ENCODE results near the gene SIGLEC7. TPM values are rescaled to one million over a fixed set of nuclear protein-coding genes. Genes with fewer than 3 reads are reported as not detected.

Gene SIGLEC7
- total RNA-seq, 2 donors from 2014 or later = not detected

DNA sequence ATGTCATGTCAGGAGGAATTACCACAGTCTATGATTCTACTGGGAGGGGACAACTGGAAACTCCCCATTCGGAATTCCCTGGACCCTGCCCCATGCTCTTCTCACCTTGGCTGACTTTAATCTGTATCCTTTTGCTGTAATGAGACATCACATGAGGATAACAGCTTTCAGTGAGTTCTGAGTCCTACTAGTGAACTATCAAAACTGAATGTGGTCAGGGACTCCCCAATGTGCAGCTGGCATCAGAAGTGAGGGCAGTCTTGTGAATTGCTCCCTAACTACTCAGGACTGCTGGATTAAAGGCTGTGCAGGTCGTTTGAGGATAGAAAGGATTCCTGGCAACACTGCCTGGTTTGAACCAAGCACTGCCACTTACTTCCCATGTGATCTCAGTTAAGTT, 15.2 kb downstream of the SIGLEC7 start:
- Histone ChIP-seq H3K4me3 (no peak overlapping the region), H3K27me3 (peaks cover 0 to 6% of the 10 kb centered on the region in 2 donors), H3K9me3 (no peaks in the 10 kb centered on the region), H3K36me3 (replicated peaks in 1 of 2; ENCODE audit: insufficient read depth in 1 of 2, low read depth in 2 of 2) (no peaks in the 10 kb centered on the region), H3K4me1 (no peaks in the 10 kb centered on the region), H3K27ac (no peak overlapping the region)
- intact Hi-C loops (cut with DNase I) = no loop called here
- no peak for TF ChIP-seq CTCF (IDR thresholded peaks at IDR 0.05)
- no peak for TF ChIP-seq POLR2A (IDR thresholded peaks at IDR 0.05)
- WGBS, 2 donors = 13 to 24% methylated on average over 2 of the region's 2 CpGs
- DNase-seq (no peak), ATAC-seq (no peak)

GRCh38 chr19:51158474-51159129, 16.5 kb downstream of the SIGLEC7 start:
- H3K27me3 ChIP-seq = peaks cover 0 to 6% of the 10 kb centered on the region in 2 donors
- intact Hi-C loops (cut with DNase I) = no loop called here
- H3K4me3 ChIP-seq = no peak overlapping the region
- TF ChIP-seq CTCF (IDR thresholded peaks at IDR 0.05) (peak; percentile 24 to 61 (median 43)), POLR2A (IDR thresholded peaks at IDR 0.05) (no peak)
- ATAC-seq (no peak), DNase-seq (peak; percentile 34 to 64 (median 54))
- WGBS, 2 donors = 25 to 39% methylated on average over 7 of the region's 7 CpGs
- peaks cover 5% of the 10 kb centered on the region for H3K4me1 ChIP-seq
- H3K36me3 ChIP-seq (replicated peaks in 1 of 2; ENCODE audit: insufficient read depth in 1 of 2, low read depth in 2 of 2) = no peaks in the 10 kb centered on the region
- no peaks in the 10 kb centered on the region for H3K9me3 ChIP-seq
- H3K27ac ChIP-seq = no peak overlapping the region

DNA sequence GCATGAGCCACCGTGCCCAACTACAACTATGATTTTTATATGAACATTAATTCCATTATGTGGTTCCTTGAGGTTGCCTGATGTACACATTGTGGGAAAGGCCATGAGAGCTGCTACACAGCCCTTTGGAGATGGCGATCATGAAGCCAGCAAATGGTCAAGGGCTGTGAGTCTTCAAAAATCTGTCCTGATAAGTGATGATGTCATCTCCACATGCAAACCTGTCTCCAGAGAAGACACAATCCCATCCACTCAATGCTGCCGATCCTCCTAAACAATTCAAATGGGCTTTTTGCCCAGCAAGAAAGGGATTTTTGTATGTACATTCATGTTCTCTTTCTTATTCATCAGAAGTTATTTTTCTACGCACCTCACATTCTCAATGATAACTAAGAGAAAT, 17.6 kb downstream of the SIGLEC7 start:
- ATAC-seq (no peak), DNase-seq (no peak)
- H3K27me3 ChIP-seq = peaks cover 0 to 6% of the 10 kb centered on the region in 2 donors
- H3K4me3 ChIP-seq = no peak overlapping the region
- no peak overlapping the region for H3K27ac ChIP-seq
- WGBS, 2 donors = 69 to 80% methylated on average over 4 of the region's 4 CpGs
- no peaks in the 10 kb centered on the region for H3K9me3 ChIP-seq
- peaks cover 5% of the 10 kb centered on the region for H3K4me1 ChIP-seq
- TF ChIP-seq POLR2A (IDR thresholded peaks at IDR 0.05) = no peak
- no peak for TF ChIP-seq CTCF (IDR thresholded peaks at IDR 0.05)
- intact Hi-C loops (cut with DNase I) = no loop called here
- no peaks in the 10 kb centered on the region for H3K36me3 ChIP-seq (replicated peaks in 1 of 2; ENCODE audit: insufficient read depth in 1 of 2, low read depth in 2 of 2)

- H3K27me3 ChIP-seq = peaks cover 0 to 6% of the 10 kb centered on the region in 2 donors
- no peaks in the 10 kb centered on the region for H3K36me3 ChIP-seq (replicated peaks in 1 of 2; ENCODE audit: insufficient read depth in 1 of 2, low read depth in 2 of 2)
- no peak for ATAC-seq
- H3K9me3 ChIP-seq = no peaks in the 10 kb centered on the region
- DNase-seq = no peak
- no peak overlapping the region for H3K27ac ChIP-seq
- intact Hi-C loops (cut with DNase I) = no loop called here
- H3K4me1 ChIP-seq = peaks cover 5% of the 10 kb centered on the region
- no peak overlapping the region for H3K4me3 ChIP-seq
- TF ChIP-seq CTCF (IDR thresholded peaks at IDR 0.05) (no peak), POLR2A (IDR thresholded peaks at IDR 0.05) (no peak)
- 63 to 73% methylated on average over 1 of the region's 1 CpG for WGBS, 2 donors
These were observed 19.2 kb downstream of the SIGLEC7 start for GRCh38 chr19:51161266-51161665.
